Activated B cell treated with CpG ODN at 0.5 μM for 24 hours (primary cell): ENCODE measurements around the gene SMIM41. TPM values are rescaled to one million over a fixed set of nuclear protein-coding genes. Genes with fewer than 3 reads are reported as not detected.

ENCODE experiments used
- ATAC-seq: fragments of 200-7000 bp; cut with Tn5 transposase; one replicate; pipeline ENCODE4 v1.10.0; 2021; ENCODE audit warnings: low read depth, mild to moderate bottlenecking, moderate library complexity
- CTCF ChIA-PET: fragments of 350-600 bp; sonication (Branson Sonifier 250); formaldehyde crosslinking; loops from one replicate; lab custom pipeline; 2021; ENCODE audit warnings: antibody characterized with exemption; lab: Charles Lee
- POLR2A ChIA-PET: fragments of 350-600 bp; sonication (Branson Sonifier 250); formaldehyde crosslinking; loops from one replicate; lab custom pipeline; 2021; ENCODE audit warnings: antibody characterized with exemption; lab: Charles Lee
- DNase-seq: peaks from one replicate; pipeline ENCODE4 v3.0.0; 2022
- H3K27ac Mint-ChIP-seq: one replicate; pipeline ENCODE4 v1.8.0; 2020; ENCODE audit warnings: mixed read lengths
- H3K27me3 Mint-ChIP-seq: one replicate; pipeline ENCODE4 v1.8.0; 2021; ENCODE audit warnings: mixed read lengths
- H3K36me3 Mint-ChIP-seq: one replicate; pipeline ENCODE4 v1.8.0; 2021; ENCODE audit warnings: low read depth, mixed read lengths
- H3K4me1 Mint-ChIP-seq: one replicate; pipeline ENCODE4 v1.8.0; 2021; ENCODE audit warnings: mixed read lengths
- H3K4me3 Mint-ChIP-seq: one replicate; pipeline ENCODE4 v1.8.0; 2020; ENCODE audit warnings: mild to moderate bottlenecking, mixed read lengths
- H3K9me3 Mint-ChIP-seq: one replicate; pipeline ENCODE4 v1.8.0; 2020; ENCODE audit warnings: mixed read lengths
- CTCF ChIP-seq: fragments of 200-600 bp; IDR thresholded peaks from one replicate; pipeline ENCODE4 v1.8.0; 2022; ENCODE audit warnings: antibody characterized with exemption, mild to moderate bottlenecking
- intact Hi-C: fragments of 100-400 bp; cut with micrococcal nuclease; formaldehyde crosslinking; loops from one replicate; pipeline ENCODE4 v1.15.1; 2024
- total RNA-seq: library from RNA; stranded (reverse); gene quantifications from 2 replicates; pipeline ENCODE4 v1.2.3, GENCODE V29; 2022

The SMIM41 gene
- total RNA-seq, 1 donor from 2014 or later = not detected

GRCh38 chr12:52090291-52090690 is 10.8 kb downstream of the SMIM41 start:
- peaks cover 31% of the 10 kb centered on the region for H3K27me3 Mint-ChIP-seq
- no peak overlapping the region for H3K27ac Mint-ChIP-seq
- H3K36me3 Mint-ChIP-seq = no peaks in the 10 kb centered on the region
- H3K4me1 Mint-ChIP-seq = peaks cover 14% of the 10 kb centered on the region
- intact Hi-C loops = no loop called here
- DNase-seq = no peak
- no peaks in the 10 kb centered on the region for H3K9me3 Mint-ChIP-seq
- POLR2A ChIA-PET = interaction anchor here (1.3 kb wide), 1 partner anchor 28 kb away, joined by 3 read pairs; no protein-coding TSS in a partner anchor
- CTCF ChIA-PET = interaction anchor here (12.3 kb wide), 1 partner anchor 67 kb away, joined by 342 read pairs; no protein-coding TSS in a partner anchor
- H3K4me3 Mint-ChIP-seq = no peak overlapping the region
- TF ChIP-seq CTCF = no peak
- ATAC-seq = no peak

GRCh38 chr12:52091061-52091460 is 11.6 kb downstream of the SMIM41 start:
- POLR2A ChIA-PET = interaction anchor here (1.3 kb wide), 1 partner anchor 27 kb away, joined by 3 read pairs; no protein-coding TSS in a partner anchor
- H3K9me3 Mint-ChIP-seq = no peaks in the 10 kb centered on the region
- no peak for TF ChIP-seq CTCF

GRCh38 chr12:52091869-52092268 is 12.4 kb downstream of the SMIM41 start:
- ATAC-seq (no peak), DNase-seq (no peak)
- Mint-ChIP-seq H3K36me3 (no peaks in the 10 kb centered on the region), H3K9me3 (no peaks in the 10 kb centered on the region), H3K27ac (no peak overlapping the region), H3K27me3 (peaks cover 28% of the 10 kb centered on the region), H3K4me1 (peaks cover 14% of the 10 kb centered on the region), H3K4me3 (no peak overlapping the region)
- intact Hi-C loops = no loop called here
- ChIA-PET CTCF (no interaction called here), POLR2A (no interaction called here)
- no peak for TF ChIP-seq CTCF

More at GRCh38 chr12:52091061-52091460, 11.6 kb downstream of the SMIM41 start:
- Mint-ChIP-seq H3K4me1 (peaks cover 14% of the 10 kb centered on the region), H3K27me3 (peaks cover 31% of the 10 kb centered on the region), H3K27ac (no peak overlapping the region), H3K4me3 (no peak overlapping the region), H3K36me3 (no peaks in the 10 kb centered on the region)
- CTCF ChIA-PET = interaction anchor here (12.3 kb wide), 1 partner anchor 67 kb away, joined by 342 read pairs; no protein-coding TSS in a partner anchor
- no peak for DNase-seq
- intact Hi-C loops = no loop called here
- no peak for ATAC-seq

- H3K4me3 Mint-ChIP-seq = no peak overlapping the region
- intact Hi-C loops = no loop called here
- no peak overlapping the region for H3K27ac Mint-ChIP-seq
- ChIA-PET POLR2A (no interaction called here), CTCF (no interaction called here)
- no peak for TF ChIP-seq CTCF
- H3K4me1 Mint-ChIP-seq = peaks cover 9% of the 10 kb centered on the region
- no peaks in the 10 kb centered on the region for H3K9me3 Mint-ChIP-seq
- no peak for DNase-seq
- no peaks in the 10 kb centered on the region for H3K36me3 Mint-ChIP-seq
- no peak for ATAC-seq
- peaks cover 30% of the 10 kb centered on the region for H3K27me3 Mint-ChIP-seq
Observed at GRCh38 chr12:52093346-52093745, 13.8 kb downstream of the SMIM41 start.

GRCh38 chr12:52096332-52097044 is 17.0 kb downstream of the SMIM41 start:
- ATAC-seq (no peak), DNase-seq (no peak)
- ChIA-PET CTCF (no interaction called here), POLR2A (no interaction called here)
- Mint-ChIP-seq H3K4me3 (no peak overlapping the region), H3K4me1 (no peaks in the 10 kb centered on the region), H3K9me3 (no peaks in the 10 kb centered on the region), H3K27ac (no peak overlapping the region), H3K36me3 (no peaks in the 10 kb centered on the region), H3K27me3 (peaks cover 26% of the 10 kb centered on the region)
- intact Hi-C loops = no loop called here
- no peak for TF ChIP-seq CTCF
